SKM-1 treated with dmso at 0.1 percent for 144 hours (cell line): ENCODE measurements around the gene BBS2.
"Not testable (repeated sequence)": the region's sequence is repeated elsewhere in the genome, so short reads cannot be mapped to it uniquely, and the experiment has no call there.

Source experiments
- DNase-seq: peaks from one replicate; lab custom pipeline; 2025; ENCODE audit not compliant: unreplicated experiment; lab: John Stamatoyannopoulos, UW

BBS2 gene

DNA sequence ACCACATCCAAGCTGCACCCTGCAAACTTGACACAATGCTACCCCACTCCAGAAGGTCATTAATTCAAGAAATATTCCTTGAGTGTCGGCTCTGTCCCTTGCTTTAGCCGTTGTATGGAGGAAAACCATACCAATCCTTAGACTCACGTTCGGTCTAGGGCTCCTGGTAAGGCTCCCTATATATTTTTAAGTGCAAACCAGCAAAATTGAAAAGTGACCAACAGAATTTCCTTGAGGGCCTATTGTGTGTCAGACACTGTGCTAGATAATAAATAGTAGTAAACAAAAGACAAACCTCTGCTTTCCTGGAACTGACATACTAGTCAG is 390 bp upstream of the BBS2 start:
- no peak for DNase-seq

DNA sequence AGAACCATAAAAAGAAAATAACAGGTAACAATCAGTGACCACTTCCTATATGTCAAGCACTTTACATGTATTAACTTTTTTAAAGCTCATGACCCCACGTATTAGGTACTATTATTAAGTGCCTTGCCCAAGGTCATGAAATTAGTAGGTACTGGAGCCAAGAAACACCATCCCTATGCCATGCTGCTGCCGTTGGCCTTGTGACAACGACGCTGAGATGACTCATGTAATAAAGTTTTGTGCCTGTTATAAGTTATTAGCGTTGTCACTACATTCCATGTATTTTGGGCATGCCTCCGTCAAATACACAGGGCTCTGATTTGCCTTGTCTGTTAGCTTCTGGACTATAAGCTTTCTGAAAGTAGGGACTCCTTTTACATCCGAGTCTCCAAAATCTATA is 1.4 kb downstream of the BBS2 start:
- no peak for DNase-seq

DNA sequence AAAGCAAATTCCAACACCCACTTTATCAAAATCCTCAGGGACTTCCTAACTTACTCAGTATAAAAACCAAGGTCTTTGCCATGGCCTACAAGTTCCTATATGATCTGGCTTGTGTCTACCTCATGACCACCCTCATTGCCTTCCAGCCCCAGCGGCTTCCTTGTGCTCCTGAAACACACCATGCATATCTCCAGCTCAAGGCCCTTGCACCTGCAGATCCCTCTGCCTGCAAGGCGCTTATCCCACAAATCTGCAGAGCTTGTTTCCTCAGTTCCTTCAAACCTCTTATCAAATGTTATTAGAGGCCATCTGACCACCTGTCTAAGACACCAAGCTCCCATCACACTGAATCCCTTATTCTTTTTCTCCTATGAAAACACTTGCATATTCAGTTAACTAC is 2.6 kb downstream of the BBS2 start:
- no peak for DNase-seq

DNA sequence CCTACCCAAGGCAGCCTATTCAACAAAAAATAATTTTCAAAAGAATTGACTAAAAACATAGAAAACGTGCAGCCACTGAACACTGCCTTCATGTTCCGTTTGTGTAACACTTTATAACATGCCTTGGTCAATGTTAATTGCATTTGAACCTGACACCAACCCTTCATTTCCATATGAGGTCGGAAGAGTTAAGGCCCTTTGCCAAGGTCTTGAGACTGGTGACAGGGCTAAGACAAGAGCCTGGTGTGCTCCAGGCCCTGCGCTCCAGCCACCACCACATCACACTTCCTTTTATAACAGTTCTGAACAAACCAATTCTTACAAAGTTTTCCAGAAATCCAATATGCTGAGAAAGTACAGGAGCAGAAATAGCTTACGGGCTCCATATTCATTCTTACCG is 4.2 kb downstream of the BBS2 start:
- no peak for DNase-seq

DNA sequence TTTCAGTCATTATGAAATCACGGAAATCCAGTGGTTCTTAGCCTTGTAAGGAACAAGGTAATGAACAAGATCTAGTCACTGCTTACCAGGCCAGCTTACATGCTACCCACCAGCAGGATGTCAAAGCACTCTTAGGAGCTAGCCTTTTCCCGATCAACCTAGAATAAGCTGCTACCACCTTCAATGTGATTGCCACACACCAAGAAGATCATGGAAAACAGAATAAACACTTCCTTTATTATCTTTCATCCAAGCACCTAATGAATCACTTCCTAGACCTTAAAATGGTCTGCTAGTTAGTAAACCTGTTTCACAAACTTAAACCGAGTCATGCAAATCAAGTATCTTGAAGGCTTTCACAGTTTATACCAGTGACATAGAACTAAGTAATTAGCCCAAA is 5.0 kb downstream of the BBS2 start:
- no peak for DNase-seq

DNA sequence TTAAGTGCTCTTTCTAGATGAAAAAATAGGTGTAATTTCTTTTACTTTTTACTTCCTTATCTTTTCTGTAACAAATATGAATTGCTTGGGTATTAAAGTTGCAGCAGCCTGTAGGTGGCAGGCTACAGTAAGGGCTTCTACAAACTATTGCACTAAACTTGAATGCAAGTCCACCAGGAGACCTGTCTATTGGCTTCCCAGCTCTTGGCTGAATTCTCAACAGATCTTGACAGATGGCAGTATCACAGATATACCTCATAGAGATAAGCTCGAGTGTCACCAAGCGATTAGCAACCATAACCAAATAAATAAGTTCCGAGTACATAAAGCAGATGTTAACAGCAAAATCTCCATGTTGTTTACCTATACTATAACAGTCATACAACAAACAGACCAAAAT is 5.9 kb downstream of the BBS2 start:
- peak; percentile 17 for DNase-seq

DNA sequence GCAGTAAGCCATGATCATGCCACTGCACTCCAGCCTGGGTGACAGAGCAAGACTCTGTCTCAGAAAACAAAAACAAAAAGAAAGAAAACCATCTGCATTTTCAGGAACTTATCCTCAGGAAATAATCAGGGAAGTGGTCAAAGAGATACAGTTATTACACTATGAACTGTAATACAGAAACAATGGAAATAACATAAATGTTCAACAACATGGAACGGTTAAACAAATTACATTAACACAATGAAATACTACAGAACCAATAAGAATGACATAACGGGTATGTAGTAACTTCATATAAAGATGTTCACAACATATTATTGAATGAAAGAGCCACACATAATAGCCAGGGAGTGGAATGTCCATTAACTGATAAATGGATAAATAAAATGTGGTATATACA is 6.7 kb downstream of the BBS2 start:
- no peak for DNase-seq

DNA sequence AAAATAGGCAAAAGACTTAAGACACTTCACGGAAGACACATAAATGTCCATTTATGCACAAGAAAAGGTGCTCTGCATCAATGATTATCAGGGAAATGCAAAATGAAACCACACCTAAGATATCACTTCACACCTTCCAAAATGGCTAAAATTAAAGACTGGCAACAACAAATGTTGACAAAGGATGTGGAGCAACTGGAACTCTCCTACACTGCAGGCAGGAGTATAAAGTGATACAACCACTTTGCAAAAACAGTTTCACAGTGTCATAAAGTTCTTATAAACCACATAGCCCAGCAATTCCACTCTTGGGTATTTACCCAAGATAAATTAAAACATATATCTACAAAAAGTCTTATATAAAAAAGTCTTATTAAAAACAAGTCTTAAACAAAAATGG is 7.8 kb downstream of the BBS2 start:
- DNase-seq = no peak

DNA sequence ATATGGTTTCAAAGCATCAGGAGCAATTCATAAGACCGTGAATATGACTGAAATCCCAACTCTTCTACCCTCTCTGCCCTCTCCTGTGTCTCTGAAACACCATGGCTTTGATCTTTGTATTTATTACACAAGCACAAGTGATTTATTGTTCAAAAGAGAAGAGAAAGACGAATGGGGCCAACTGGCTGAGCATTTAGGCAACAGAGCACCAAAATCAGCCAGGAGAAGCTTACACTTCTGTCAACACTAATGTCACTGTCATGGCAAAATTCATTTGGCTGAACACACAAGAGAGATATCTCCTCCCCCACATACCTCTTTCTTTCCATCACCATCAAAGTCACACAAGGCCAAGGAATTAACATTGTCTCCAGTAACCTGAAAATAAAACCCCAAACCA is 9.3 kb downstream of the BBS2 start:
- no peak for DNase-seq

DNA sequence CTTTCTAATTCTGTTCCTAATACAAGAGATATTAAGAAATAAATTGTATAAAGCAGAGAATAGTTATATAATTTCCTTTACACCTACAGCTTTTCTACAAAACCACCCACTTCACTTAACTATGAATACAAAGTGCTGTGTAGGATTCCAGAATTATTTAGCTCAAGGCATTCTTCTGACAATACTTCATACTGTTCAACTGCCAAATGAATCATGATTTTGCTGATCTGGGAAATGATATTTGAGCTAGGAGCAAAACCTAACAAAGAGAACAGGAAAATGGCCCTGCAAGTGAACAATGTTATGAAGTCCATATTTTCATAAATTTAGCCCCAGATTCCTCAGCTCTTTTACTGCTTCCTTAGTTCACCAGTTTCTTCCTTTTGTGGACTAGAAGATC is 12.9 kb downstream of the BBS2 start:
- DNase-seq = no peak

DNA sequence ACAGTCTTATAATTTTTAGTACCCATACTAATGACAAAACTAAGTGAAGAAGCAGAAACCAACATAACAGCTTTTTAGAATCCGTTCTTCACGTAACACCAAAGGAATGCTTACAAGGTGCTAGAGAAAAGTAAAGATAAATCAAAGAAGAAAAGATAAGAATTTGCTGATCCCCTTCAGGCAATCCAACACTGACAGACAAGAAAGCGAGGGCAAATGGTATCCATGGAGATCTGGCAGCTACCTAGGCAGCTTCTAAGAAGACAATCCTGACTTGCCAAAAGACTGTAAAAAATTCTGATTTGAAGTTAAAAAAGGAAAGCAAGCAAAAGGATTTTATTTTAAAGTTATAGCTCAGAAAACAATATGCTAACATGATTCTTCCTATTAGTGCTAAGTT is 14.6 kb downstream of the BBS2 start:
- DNase-seq = no peak

DNA sequence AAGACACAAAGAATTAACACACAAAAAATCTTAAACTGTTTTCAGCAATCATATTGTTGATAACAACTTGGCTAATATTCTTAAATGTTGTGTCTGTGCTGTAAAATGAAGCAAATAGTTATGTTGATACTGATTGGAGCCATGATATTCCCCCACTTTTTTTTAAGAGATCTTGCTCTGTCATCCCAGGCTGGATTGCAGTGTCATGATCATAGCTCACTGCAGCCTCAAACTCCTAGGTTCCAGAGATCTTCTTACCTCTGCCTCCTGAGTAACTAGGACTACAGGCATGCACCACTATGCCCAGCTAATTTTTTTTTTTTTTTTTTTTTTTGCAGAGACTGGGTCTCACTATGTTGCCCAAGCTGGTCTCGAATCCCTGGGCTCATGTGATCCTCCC is 26.0 kb downstream of the BBS2 start:
- no peak for DNase-seq

DNA sequence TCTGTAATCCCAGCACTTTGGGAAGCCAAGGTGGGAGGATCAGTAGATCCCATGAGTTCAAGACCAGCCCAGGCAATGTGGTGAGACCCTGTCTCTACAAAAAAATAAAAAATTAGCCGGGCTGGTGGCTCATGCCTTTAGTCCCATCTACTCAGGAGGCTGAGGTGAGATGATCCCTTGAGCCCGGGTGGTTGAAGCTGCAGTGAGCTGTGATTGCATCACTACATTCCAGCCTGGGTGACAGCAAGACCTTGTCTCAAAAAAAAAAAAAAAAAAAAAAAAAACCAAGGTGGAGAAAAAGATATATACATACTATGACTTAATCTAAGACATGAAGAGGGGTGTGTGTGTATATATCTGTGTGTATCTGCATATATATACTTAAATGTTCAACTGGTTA is 26.7 kb downstream of the BBS2 start:
- DNase-seq = no peak

DNA sequence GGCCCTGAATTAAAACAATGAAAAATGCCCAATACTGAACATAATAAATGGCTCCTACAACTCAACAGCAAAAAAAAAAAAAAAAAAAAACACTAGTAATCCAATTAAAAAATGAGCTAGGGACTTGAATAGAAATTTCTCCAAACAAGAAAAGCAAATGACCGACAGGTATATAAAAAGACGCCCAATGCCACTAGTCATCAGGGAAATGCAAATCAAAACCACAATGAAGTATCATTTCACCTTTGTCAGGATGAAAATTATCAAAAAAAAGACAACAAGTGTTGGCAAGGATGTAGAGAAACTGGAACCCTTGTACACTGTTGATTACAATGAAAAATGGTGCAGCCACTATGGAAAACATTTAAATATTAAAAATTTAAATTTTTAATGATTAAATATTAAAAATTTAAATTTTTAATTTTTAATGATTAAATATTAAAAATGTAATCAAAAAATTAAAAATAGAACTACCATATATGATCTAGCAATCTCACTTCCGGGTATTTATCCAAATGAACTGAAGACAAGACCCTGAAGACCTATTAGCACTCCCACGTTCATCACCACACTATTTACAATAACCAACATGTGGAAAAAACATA is 28.1 kb downstream of the BBS2 start:
- DNase-seq = no peak

DNA sequence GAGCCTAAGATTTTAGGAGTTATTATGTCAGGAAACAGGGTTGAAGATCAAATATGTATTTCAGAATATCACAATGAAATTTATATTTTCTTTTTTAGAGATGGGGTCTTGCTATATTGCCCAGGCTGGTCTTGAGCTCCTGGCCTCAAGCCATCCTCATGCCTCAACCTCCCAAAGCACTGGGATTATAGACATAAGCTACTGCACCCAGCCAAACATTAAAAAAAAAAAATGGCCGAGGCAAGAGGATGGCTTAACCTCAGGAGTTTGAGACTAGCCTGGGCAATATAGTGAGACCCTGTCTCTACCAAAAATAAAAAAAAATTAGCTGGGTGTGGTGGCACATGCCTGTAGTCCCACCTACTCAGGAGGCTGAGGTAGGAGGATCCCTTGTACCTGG is 31.0 kb downstream of the BBS2 start:
- not testable (repeated sequence) for DNase-seq

DNA sequence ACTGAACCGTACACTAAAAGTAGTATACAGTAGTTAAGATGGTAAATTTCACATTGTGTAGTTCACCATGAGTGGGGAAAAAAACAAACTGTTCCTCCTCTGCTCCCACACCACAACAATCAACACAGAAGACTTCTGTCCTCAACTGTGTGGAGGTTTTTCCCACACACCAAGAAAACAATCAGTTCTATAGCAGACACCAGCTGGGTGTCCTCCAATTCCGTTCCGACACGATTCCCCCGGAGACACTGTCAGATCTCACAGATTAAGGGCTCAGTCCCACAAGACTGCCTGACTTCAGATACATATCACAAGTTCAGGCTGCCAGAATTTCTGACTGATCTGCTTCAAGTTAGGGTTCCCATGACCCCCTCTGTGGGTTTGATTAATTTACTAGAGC is 31.8 kb downstream of the BBS2 start:
- no peak for DNase-seq

DNA sequence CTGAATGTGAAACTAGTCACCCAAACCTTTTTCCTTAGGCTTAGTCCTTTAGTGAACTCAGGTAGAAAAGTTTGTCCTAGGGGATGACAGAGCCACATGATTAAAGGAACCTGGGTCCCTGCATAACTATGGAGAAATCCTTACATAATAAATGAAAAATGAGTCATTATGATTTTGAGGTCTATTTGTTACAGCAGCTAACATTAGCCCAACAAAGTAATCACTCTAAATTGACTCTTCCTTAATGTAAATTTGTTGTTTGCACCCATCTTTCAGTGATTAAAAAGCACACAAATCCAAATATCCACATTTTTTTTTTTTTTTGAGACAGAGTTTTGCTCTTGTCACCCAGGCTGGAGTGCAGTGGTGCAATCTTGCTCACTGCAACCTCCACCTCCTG is 36.4 kb downstream of the BBS2 start:
- no peak for DNase-seq

DNA sequence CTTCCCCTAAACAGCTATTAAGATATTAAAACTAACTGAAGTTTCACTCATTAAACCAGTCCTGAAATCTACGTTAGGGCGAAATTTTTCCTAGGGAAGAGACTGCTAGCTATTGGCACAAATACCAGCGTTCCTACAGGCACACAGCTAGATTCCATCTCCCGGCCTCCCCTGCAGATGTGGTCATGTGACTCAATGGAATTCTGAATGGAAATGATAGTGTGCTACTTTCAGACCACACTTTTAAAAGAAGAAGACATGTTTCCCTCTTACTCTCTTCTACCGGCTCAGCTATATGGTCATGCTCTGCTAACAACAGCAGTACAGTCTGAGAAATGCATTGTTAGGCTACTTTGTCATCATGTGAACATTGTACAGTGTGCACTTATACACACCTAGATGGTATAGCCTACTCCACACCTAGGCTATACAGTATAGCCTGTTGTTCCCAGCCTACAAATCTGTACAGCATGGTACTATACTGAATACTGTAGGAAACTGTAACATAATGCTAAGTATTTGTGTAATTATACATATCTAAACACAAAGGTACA is 37.1 kb downstream of the BBS2 start:
- no peak for DNase-seq

DNA sequence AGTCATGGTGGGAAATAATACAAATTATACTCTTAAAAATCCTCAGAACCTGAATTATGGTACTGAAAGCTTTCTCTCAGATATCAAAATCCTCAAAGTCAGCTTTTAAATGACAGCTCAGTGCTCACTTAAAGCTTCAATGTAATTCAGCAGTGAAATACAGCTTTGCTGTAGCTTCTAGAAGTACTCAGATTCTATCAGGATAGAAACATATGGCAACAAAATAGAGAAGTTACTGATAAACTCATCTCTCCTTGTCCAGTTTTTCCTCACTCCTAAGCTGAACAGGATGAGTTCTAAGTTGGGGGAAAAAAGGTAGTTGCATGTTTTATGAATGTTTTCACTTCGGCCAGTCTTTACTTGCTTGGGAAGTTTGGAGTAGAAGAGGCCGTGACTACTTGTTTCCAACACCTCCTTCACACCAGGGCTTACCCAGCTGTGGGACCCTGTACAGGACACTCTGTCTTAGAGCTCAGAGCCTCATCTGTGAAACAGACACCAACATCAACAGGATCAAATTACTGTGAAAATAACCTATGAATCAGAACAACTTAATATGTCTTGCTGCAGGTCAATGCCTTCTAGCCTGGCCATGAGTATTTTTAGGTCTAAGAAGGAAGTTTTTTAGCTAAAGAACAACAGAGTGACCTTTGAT is 38.2 kb downstream of the BBS2 start:
- no peak for DNase-seq

DNA sequence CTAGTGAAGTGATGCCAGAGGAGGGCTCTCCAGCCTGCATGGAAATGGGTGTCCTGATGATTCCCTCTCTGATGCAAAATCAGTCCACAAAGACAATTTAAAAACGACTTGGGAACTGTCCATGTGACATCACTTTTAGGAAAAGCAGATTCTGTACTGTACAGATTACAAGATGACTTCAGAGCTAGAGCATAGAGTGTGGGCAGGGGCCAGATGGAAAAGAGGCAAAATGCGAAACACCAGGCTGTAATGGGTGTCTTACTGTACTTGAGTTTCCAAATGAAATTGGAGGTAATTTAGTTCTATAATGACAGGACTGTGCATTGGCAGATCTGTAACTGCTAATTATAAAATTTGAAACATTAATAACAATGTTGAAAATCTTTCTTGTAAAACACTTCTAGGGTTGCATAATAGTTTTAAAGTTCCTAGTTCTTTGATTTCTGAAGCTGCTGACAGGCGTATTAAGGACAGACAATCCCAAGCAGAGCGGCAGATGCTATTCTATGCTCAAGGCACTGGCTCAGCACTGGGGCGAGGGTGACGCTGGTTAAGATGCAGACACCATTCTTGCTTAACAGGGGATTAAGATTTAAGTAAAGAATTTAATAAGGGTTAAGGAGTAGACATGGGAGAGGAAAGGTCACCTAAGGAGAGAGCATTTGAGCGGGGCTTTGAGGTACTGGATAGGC is 38.9 kb downstream of the BBS2 start:
- no peak for DNase-seq

DNA sequence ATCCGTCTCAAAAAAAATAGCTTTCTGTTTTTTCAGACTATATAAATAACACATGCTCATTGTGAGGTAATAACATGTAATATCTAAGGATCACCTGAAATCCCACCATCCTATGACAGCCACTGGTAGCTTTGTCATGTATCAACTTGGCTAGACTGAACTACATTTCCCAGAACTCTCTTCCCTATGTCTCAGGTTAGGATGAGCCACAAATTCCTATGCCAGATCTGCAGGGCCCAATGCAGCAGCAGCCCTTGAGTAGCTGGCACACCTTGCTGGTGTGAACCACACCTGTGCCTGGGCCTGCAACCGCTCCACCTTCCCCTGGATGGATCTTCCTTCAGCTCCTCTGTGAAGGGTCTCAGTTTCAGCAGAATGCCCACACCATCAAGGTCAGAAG is 40.4 kb downstream of the BBS2 start:
- DNase-seq = no peak

DNA sequence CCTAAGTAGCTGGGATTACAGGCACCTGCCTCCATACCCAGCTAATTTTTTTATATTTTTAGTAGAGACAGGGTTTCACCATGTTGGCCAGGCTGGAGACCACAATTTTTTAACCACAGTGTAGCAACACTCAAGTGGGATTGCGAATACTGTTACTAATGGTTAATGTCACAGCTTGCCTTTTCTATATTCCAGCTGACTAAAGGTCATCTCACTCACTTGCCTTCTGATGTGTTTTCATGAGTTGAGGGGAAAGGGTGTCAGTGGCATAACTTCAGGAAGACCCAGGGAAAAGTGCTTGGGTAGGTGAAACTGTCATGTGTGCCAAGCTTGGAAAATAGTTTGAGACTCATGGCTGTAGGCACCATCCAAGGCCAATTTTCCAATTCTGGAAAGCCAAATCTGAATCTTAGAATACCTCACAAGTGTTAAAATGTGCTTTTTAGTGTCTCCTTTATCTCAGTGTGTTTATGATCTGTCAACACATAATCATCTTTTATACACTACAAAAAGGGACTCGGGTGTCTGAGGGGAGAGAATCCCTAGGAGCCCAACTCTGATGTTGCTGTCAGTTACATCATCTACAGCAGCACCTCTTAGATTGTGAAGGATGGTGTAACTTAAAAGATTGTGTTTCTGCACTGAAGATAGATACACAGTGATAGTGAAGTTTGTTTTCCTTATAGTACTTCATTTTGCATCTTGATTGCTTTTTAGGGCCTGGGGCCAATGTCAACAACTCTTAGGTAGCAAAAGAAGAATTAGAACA is 41.4 kb downstream of the BBS2 start:
- peak; percentile 26 for DNase-seq
